ENCODE measurements around the gene IDH3A. TPM values are rescaled to one million over a fixed set of nuclear protein-coding genes. Genes with fewer than 3 reads are reported as not detected.

The IDH3A gene
- total RNA-seq (2022) = 67.3 and 71.1 TPM in 2 replicates
- percentile 70 among the genes with signal in this experiment for Bru-seq, nascent RNA
- percentile 83 among the genes with signal in this experiment for BruChase-seq, experiment 1, labeled RNA remaining after a 2-hour chase
- BruChase-seq, experiment 2, labeled RNA remaining after a 6-hour chase = percentile 90 among the genes with signal in this experiment
- long read RNA-seq, full-length matches to known transcripts = 82 of 101 reads
- long read RNA-seq, partial matches to known transcripts = 3 of 101 reads
- long read RNA-seq, other reads (novel, unspliced or antisense) = 16 of 101 reads

GRCh38 chr15:78149068-78149804 is at the start of gene IDH3A:
TSS of gene IDH3A (plus strand) at chr15:78149362. CDS start at chr15:78149404, 42 bp downstream.
- TSS peak; percentile 58 for BruUV-seq (replicated peaks)

DNA sequence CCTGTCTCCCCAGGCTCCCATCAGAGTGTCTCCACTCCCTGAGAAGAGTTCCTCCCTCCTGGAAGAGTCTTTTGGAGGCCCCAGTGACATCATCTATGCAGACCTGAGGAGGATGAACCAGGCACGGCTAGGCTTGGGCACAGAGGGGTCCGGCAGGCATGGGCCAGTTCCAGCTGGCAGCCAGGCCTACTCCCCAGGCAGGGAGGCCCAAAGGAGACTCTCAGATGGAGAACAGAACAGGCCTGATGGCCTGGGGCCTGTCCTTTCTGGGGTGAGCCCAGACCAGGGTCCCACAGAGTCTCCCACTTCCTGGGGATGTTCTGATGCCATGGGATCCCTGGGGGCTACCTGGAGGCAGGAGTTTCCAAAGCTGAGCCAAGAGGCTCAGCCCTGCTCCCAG is 48.3 kb upstream of the IDH3A start:
- Mint-ChIP-seq H3K9me3 (ENCODE audit: unreplicated experiment) (no peaks in the 10 kb centered on the region), H3K4me3 (ENCODE audit: unreplicated experiment) (no peak overlapping the region), H3K36me3 (ENCODE audit: insufficient read depth, unreplicated experiment) (no peaks in the 10 kb centered on the region), H3K27ac (ENCODE audit: unreplicated experiment) (no peak overlapping the region), H3K4me1 (ENCODE audit: low read depth, unreplicated experiment) (peaks cover 8% of the 10 kb centered on the region), H3K27me3 (ENCODE audit: insufficient read depth, unreplicated experiment) (no peaks in the 10 kb centered on the region)
- DNase-seq = no peak
- Histone ChIP-seq H3K27me3 (replicated peaks; ENCODE audit: control insufficient read depth, insufficient read depth, low read length) (no peaks in the 10 kb centered on the region), H3K9me3 (no peaks in the 10 kb centered on the region), H3K4me1 (peaks cover 11% of the 10 kb centered on the region; the same call in 1 of the 2 replicates), H3K4me3 (ENCODE audit: low read depth, low read length) (no peak overlapping the region), H3K36me3 (ENCODE audit: control insufficient read depth, insufficient read depth, low read length) (no peaks in the 10 kb centered on the region)
- BruUV-seq (replicated peaks) = no TSS peak
- ChIA-PET POLR2A (no interaction called here), CTCF (no interaction called here)
- intact Hi-C loops (cut with micrococcal nuclease; ENCODE audit: unreplicated experiment) = no loop called here
- TF ChIP-seq, protein P1, sequence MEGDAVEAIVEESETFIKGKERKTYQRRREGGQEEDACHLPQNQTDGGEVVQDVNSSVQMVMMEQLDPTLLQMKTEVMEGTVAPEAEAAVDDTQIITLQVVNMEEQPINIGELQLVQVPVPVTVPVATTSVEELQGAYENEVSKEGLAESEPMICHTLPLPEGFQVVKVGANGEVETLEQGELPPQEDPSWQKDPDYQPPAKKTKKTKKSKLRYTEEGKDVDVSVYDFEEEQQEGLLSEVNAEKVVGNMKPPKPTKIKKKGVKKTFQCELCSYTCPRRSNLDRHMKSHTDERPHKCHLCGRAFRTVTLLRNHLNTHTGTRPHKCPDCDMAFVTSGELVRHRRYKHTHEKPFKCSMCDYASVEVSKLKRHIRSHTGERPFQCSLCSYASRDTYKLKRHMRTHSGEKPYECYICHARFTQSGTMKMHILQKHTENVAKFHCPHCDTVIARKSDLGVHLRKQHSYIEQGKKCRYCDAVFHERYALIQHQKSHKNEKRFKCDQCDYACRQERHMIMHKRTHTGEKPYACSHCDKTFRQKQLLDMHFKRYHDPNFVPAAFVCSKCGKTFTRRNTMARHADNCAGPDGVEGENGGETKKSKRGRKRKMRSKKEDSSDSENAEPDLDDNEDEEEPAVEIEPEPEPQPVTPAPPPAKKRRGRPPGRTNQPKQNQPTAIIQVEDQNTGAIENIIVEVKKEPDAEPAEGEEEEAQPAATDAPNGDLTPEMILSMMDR (IDR thresholded peaks at IDR 0.05; ENCODE audit: insufficient read depth in 1 of 2, low read depth in 1 of 2, low read length in 1 of 2, severe bottlenecking in 1 of 2, unreplicated experiment in 1 of 2) = no peak

More at GRCh38 chr15:78149068-78149804, at the start of gene IDH3A:
- H3K36me3 ChIP-seq (ENCODE audit: control insufficient read depth, insufficient read depth, low read length) = no peaks in the 10 kb centered on the region
- no peaks in the 10 kb centered on the region for H3K9me3 ChIP-seq
- 0 out of 2 replicates have a peak, but pooled peaks cover 3% of the 10 kb centered on the region for H3K4me1 ChIP-seq
- H3K4me3 ChIP-seq (ENCODE audit: low read depth, low read length) = peak within 1 kb of the TSS; percentile 73
- Mint-ChIP-seq H3K27me3 (ENCODE audit: insufficient read depth, unreplicated experiment) (no peaks in the 10 kb centered on the region), H3K4me3 (ENCODE audit: unreplicated experiment) (peak within 1 kb of the TSS; percentile 93), H3K4me1 (ENCODE audit: low read depth, unreplicated experiment) (no peaks in the 10 kb centered on the region), H3K9me3 (ENCODE audit: unreplicated experiment) (no peaks in the 10 kb centered on the region), H3K36me3 (ENCODE audit: insufficient read depth, unreplicated experiment) (peaks cover 11% of the 10 kb centered on the region), H3K27ac (ENCODE audit: unreplicated experiment) (peak within 1 kb of the TSS; percentile 82)
- ChIA-PET CTCF (interaction anchor here (0.7 to 1.3 kb wide), 3 partner anchors 41 to 93 kb away, joined by 3 to 4 read pairs (median 3); no protein-coding TSS in a partner anchor), POLR2A (interaction anchor here (0.7 to 1.0 kb wide), 4 partner anchors 93 to 150 kb away, joined by 4 to 14 read pairs (median 7); partner anchors contain the start of gene SKIC8)
- intact Hi-C loops (cut with micrococcal nuclease; ENCODE audit: unreplicated experiment) = loop anchor here (1.0 kb wide), 2 partner anchors 17 to 46 kb away; no protein-coding TSS in a partner anchor
- DNase-seq = peak; percentile 96 to 98
- TF ChIP-seq, protein P1 (IDR thresholded peaks at IDR 0.05; ENCODE audit: insufficient read depth in 1 of 2, low read depth in 1 of 2, low read length in 1 of 2, severe bottlenecking in 1 of 2, unreplicated experiment in 1 of 2) = no peak
- no peaks in the 10 kb centered on the region for H3K27me3 ChIP-seq (replicated peaks; ENCODE audit: control insufficient read depth, insufficient read depth, low read length)

- no TSS peak for BruUV-seq (replicated peaks)
- POLR2A ChIA-PET = no interaction called here
- intact Hi-C loops (cut with micrococcal nuclease; ENCODE audit: unreplicated experiment) = no loop called here
Observed at GRCh38 chr15:78101423-78102105, 47.6 kb upstream of the IDH3A start.

More at GRCh38 chr15:78101423-78102105, 47.6 kb upstream of the IDH3A start:
- no peak overlapping the region for H3K27ac Mint-ChIP-seq (ENCODE audit: unreplicated experiment)
- no peaks in the 10 kb centered on the region for H3K9me3 ChIP-seq
- peaks cover 8% of the 10 kb centered on the region for H3K4me1 Mint-ChIP-seq (ENCODE audit: low read depth, unreplicated experiment)
- no peak overlapping the region for H3K4me3 ChIP-seq (ENCODE audit: low read depth, low read length)
- TF ChIP-seq, protein P1 (IDR thresholded peaks at IDR 0.05; ENCODE audit: insufficient read depth in 1 of 2, low read depth in 1 of 2, low read length in 1 of 2, severe bottlenecking in 1 of 2, unreplicated experiment in 1 of 2) = no peak
- CTCF ChIA-PET = no interaction called here
- H3K27me3 ChIP-seq (replicated peaks; ENCODE audit: control insufficient read depth, insufficient read depth, low read length) = no peaks in the 10 kb centered on the region
- no peaks in the 10 kb centered on the region for H3K36me3 Mint-ChIP-seq (ENCODE audit: insufficient read depth, unreplicated experiment)
- H3K4me3 Mint-ChIP-seq (ENCODE audit: unreplicated experiment) = no peak overlapping the region
- H3K36me3 ChIP-seq (ENCODE audit: control insufficient read depth, insufficient read depth, low read length) = no peaks in the 10 kb centered on the region
- no peaks in the 10 kb centered on the region for H3K9me3 Mint-ChIP-seq (ENCODE audit: unreplicated experiment)
- peak; percentile 34 to 52 for DNase-seq
- H3K4me1 ChIP-seq = peaks cover 11% of the 10 kb centered on the region; the same call in 1 of the 2 replicates
- H3K27me3 Mint-ChIP-seq (ENCODE audit: insufficient read depth, unreplicated experiment) = no peaks in the 10 kb centered on the region
